GM10266 (cell line): Measurements from ENCODE around the gene NAV3.

Source experiments
- DNase-seq: peaks from one replicate; pipeline ENCODE4 v3.0.0; 2012; ENCODE audit errors: extremely low spot score
- TF ChIP-seq, protein P1 (sequence below): IDR thresholded peaks from 2 replicates; pipeline ENCODE4 v1.5.1; 2012; ENCODE audit warnings: mild to moderate bottlenecking, low read depth; ENCODE audit not compliant: control insufficient read depth, insufficient read depth; ENCODE audit errors: missing control alignments

The NAV3 gene

DNA sequence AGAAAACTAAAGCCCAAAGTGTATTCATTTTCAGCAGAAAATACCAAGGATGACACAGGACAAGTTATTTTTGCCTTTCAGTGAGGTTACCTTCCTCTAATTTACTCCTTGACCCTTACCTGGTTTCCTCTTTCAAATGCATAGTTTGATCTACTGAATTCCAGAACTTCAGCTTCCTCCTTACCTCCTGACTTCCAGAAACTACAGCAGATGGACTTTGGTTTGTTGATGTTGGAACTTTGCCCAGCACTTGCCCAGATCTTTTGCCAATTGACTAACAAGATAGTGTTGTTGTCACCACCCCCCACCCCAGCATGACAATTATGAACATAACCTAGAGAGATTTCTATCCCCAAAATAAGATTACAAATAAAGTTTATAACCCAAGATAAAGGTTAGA, 63.2 kb downstream of the NAV3 start:
- no peak for DNase-seq
- TF ChIP-seq, protein P1, sequence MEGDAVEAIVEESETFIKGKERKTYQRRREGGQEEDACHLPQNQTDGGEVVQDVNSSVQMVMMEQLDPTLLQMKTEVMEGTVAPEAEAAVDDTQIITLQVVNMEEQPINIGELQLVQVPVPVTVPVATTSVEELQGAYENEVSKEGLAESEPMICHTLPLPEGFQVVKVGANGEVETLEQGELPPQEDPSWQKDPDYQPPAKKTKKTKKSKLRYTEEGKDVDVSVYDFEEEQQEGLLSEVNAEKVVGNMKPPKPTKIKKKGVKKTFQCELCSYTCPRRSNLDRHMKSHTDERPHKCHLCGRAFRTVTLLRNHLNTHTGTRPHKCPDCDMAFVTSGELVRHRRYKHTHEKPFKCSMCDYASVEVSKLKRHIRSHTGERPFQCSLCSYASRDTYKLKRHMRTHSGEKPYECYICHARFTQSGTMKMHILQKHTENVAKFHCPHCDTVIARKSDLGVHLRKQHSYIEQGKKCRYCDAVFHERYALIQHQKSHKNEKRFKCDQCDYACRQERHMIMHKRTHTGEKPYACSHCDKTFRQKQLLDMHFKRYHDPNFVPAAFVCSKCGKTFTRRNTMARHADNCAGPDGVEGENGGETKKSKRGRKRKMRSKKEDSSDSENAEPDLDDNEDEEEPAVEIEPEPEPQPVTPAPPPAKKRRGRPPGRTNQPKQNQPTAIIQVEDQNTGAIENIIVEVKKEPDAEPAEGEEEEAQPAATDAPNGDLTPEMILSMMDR: no peak

DNA sequence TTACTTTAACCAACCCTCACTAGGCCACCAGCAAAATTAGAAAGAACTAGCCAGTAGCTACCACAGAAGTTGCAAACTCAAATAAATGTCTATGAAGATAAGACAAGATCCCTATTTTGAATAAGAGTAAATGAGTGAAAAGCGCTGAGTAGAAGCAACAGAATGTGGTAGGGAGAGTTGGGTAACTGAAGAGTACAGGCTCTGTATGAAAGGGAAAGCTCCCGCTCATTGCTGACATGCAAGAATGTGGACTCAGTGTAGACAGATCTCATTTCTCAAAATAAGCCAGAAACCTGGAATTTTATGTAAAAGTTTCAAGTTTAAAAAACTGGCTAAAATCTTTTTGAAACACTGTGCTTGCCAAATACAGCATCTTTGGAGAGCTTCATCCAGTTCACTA, 63.9 kb downstream of the NAV3 start:
- TF ChIP-seq, protein P1: no peak
- DNase-seq: no peak

DNA sequence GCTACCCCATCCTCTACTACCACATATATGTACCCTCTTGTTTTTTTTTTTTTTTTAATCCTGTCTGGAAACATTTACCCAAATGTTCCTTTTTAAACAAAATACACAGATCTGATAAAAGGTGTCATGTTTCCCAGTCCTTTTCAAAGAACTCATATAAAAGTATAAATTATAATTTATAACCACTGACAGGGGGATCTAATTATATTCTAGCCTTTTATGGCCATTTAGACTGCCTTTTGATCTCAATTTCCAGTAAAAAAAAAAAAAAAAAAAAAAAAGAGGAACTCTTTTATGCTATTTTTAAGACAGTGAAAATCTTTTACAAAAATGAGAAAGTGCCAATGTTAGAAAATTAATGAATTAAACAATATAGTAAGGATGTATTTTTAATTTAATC, 65.0 kb downstream of the NAV3 start:
- TF ChIP-seq, protein P1: no peak
- DNase-seq: no peak

DNA sequence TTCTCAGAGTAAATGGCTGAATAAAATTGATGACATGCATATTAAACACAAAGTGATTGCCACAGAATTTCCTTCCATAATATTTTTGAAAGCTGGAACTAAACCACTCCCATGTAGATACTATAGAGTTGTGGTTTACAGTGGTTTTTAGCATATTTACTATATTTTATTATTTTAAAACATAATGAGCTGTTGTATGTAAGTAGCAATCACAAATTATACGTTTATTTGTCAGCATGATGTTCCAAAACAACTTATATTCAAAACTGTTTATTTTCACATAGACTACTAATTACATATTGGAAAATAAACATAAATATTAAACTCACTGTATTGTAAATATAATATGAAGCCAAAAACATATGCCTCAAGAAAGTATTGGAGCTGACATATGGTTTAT, 77.2 kb downstream of the NAV3 start:
- no peak for DNase-seq

DNA sequence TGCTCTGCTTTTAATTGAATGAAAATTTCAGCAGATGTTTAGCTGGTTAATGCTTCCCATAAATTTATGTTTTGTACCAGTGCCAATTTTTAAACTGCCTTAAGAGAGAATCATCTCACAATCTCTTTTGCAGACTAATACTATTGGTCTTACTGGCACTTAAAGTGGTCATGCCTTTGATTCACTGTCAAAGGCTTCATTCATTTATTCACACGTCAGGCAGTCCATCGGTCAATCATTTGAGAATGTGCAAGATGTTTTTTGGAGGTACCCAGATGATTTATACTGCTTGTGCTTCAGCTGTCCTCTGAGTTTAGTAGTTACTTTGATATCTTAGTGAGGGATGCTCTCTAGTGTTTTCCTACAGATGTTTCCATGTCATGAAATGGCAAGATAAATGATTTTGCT, 83.4 kb downstream of the NAV3 start:
- DNase-seq: no peak
- TF ChIP-seq, protein P1: peak; percentile 1

More for the DNA sequence above, 77.2 kb downstream of the NAV3 start:
- TF ChIP-seq, protein P1: no peak

DNA sequence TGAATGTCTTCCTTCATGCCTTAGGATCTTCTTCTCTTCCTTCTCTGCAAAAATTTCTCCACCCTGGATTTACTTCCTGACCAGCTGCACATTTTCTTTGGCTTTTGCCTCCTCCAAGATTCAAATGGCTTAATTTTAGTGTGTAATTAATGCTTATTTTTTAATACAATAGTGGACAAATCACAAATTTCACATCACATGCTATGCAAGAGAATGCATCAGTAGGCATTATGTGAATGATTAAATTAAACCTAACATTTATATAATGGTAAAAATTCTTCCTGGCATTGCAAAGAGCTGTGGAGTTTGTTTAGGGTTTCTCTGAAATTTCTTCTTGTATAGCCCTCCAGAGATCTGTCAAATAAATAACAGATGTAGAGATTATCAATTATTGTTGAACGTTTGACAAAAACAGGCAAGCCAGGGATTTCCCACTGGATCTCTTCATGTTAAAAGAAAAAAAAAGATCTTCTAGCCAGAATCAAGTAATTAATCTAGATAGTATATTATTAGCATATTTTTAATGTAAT, 84.4 kb downstream of the NAV3 start:
- TF ChIP-seq, protein P1: no peak
- DNase-seq: no peak

DNA sequence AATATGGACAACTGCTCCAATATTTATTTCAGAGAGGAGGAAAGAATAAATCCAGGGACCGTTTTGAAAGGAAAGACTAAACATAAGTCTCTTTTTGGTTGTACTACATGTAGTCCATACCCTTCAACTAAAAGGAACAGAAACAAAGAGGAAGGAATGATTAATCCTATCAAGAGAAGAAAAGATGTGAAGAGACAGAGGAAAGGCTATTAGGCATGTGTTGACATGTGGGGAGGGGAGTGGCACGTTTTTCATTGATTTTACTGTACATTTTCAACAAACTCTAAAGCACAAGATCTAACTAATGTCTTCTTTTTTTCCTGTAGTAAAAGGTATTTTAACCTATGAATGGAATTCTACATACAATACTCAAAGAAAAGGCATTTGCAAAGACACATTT, 85.6 kb downstream of the NAV3 start:
- no peak for DNase-seq
- TF ChIP-seq, protein P1: no peak
